K562 (cell line): ENCODE measurements around the gene FAM156A.

ENCODE experiments used
- BRCA1 ChIP-seq, 2 experiments: fragments of 450-650 bp in 1 of 2; sonication (generic) in 1 of 2; formaldehyde crosslinking in 1 of 2; IDR thresholded peaks; 2 replicates each; pipeline versions ENCODE4 v1.5.0 to v1.6.1; 2017 to 2020; ENCODE audit warnings: mild to moderate bottlenecking in 1 of 2, missing genetic modification reagents in 1 of 2
- CTCF ChIP-seq, 3 experiments: IDR thresholded peaks in 2 of 3; conservative IDR thresholded peaks in 1 of 3; 2 replicates each; pipeline ENCODE4 v1.5.1; 2011 to 2012; ENCODE audit warnings: low read length in 3 of 3, mild to moderate bottlenecking in 3 of 3, control low read depth in 2 of 3, improper control_type of control experiment in 1 of 3, inconsistent platforms in 1 of 3, low read depth in 1 of 3, mixed read lengths in 1 of 3, moderate library complexity in 1 of 3; ENCODE audit not compliant: insufficient read depth in 2 of 3
- GABPB2 ChIP-seq: fragments of 250-450 bp; sonication (Bioruptor Pico); conservative IDR thresholded peaks from 2 replicates; pipeline ENCODE4 v1.5.1; 2021; ENCODE audit warnings: mild to moderate bottlenecking
- GATAD2A ChIP-seq: fragments of 450-650 bp; IDR thresholded peaks from 2 replicates; pipeline ENCODE4 v1.6.1; 2017
- NKRF ChIP-seq: fragments of 450-650 bp; IDR thresholded peaks from 2 replicates; pipeline ENCODE4 v1.6.1; 2016; ENCODE audit warnings: borderline replicate concordance
- ZFP36 ChIP-seq: fragments of 150-350 bp; IDR thresholded peaks from 2 replicates; pipeline ENCODE4 v1.6.1; 2018; ENCODE audit warnings: low read length, low read depth; ENCODE audit not compliant: partially characterized antibody

GRCh38 chrX:52995135-52995986 lies 37.0 kb upstream of the FAM156A start:
- no peak for TF ChIP-seq ZFP36
- no peak for TF ChIP-seq GABPB2
- no peak for TF ChIP-seq NKRF
- peak; percentile 70 to 86 (median 73) for TF ChIP-seq CTCF (IDR thresholded peaks at IDR 0.05 in 2 of 3, conservative IDR thresholded peaks at IDR 0.05 in 1 of 3; ENCODE audit: insufficient read depth in 2 of 3, low read depth in 1 of 3, low read length in 3 of 3)
- TF ChIP-seq BRCA1 (IDR thresholded peaks at IDR 0.05): no peak
- TF ChIP-seq BRCA1 (CRISPR knock-in tag; IDR thresholded peaks at IDR 0.05): no peak
- TF ChIP-seq GATAD2A: no peak
